ENCODE measurements around the gene LRGUK.

- TF ChIP-seq CTCF (IDR thresholded peaks at IDR 0.05) (no peak), POLR2AphosphoS5 (IDR thresholded peaks at IDR 0.05) (no peak), POLR2A (IDR thresholded peaks at IDR 0.05) (no peak), EP300 (IDR thresholded peaks at IDR 0.05; ENCODE audit: low read depth) (no peak)
Observed at GRCh38 chr7:134189559-134189958, 62.4 kb downstream of the LRGUK start.

Data from transverse colon (tissue), 4 donors.